ENCODE measurements around the gene RAB40AL.

DNA sequence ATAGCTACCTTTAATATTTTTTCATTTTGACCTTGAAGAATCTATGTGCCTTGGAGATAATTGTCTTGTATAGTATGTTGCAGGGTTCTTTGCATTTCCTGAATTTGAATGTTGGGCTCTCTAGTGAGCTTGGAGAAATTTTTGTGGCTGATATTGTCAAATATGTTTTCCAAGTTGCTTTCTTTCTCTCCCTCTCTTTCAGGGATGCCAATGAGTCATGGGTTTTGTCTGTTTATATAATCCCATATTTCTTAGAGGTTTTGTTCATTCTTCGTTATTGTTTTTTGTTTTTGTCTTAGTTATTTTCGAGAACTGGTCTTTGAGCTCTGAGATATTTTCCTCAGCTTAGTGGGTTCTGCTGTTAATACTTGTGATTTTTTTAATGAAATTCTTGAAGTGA is 20.7 kb downstream of the RAB40AL start:
- TF ChIP-seq, protein P1, sequence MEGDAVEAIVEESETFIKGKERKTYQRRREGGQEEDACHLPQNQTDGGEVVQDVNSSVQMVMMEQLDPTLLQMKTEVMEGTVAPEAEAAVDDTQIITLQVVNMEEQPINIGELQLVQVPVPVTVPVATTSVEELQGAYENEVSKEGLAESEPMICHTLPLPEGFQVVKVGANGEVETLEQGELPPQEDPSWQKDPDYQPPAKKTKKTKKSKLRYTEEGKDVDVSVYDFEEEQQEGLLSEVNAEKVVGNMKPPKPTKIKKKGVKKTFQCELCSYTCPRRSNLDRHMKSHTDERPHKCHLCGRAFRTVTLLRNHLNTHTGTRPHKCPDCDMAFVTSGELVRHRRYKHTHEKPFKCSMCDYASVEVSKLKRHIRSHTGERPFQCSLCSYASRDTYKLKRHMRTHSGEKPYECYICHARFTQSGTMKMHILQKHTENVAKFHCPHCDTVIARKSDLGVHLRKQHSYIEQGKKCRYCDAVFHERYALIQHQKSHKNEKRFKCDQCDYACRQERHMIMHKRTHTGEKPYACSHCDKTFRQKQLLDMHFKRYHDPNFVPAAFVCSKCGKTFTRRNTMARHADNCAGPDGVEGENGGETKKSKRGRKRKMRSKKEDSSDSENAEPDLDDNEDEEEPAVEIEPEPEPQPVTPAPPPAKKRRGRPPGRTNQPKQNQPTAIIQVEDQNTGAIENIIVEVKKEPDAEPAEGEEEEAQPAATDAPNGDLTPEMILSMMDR (IDR thresholded peaks at IDR 0.05) = no peak
- no peak for TF ChIP-seq POLR2A (IDR thresholded peaks at IDR 0.05)
